GM19328 (cell line): ENCODE results near the gene RCAN1.
"Not testable (repeated sequence)": the region's sequence is repeated elsewhere in the genome, so short reads cannot be mapped to it uniquely, and the experiment has no call there.

Source experiments
- ATAC-seq: cut with Tn5 transposase; IDR thresholded peaks from one replicate; pipeline ENCODE4 v1.9.1; 2021; ENCODE audit warnings: mild to moderate bottlenecking, moderate library complexity; ENCODE audit not compliant: unreplicated experiment

Gene RCAN1

GRCh38 chr21:34520281-34520680 lies 94.6 kb downstream of the RCAN1 start:
- no peak for ATAC-seq

- no peak for ATAC-seq
These were observed 95.2 kb downstream of the RCAN1 start for GRCh38 chr21:34519694-34520093.

GRCh38 chr21:34519016-34519415 lies 95.9 kb downstream of the RCAN1 start:
- ATAC-seq: no peak

- ATAC-seq: no peak
These were observed 96.6 kb downstream of the RCAN1 start for GRCh38 chr21:34518301-34518700.

- ATAC-seq: no peak
These were observed 97.2 kb downstream of the RCAN1 start for GRCh38 chr21:34517491-34518245.

GRCh38 chr21:34517039-34517438 lies 97.9 kb downstream of the RCAN1 start:
- ATAC-seq: no peak

GRCh38 chr21:34514576-34515115 lies 100.3 kb downstream of the RCAN1 start:
- no peak for ATAC-seq

- no peak for ATAC-seq
These were observed 101.7 kb downstream of the RCAN1 start for GRCh38 chr21:34513129-34513675.

GRCh38 chr21:34511787-34512455 lies 103.0 kb downstream of the RCAN1 start, which contains the start of gene KCNE1:
Gene KCNE1, minus strand, starts transcription at chr21:34512210. Its CDS starts 62,576 bp downstream, at chr21:34449634.
- ATAC-seq: no peak

- ATAC-seq: no peak
These were observed 103.7 kb downstream of the RCAN1 start for GRCh38 chr21:34511181-34511580.

GRCh38 chr21:34510148-34511142 lies 104.5 kb downstream of the RCAN1 start:
- no peak for ATAC-seq

GRCh38 chr21:34509151-34509550 lies 105.8 kb downstream of the RCAN1 start:
- ATAC-seq: no peak

- ATAC-seq: no peak
These were observed 110.3 kb downstream of the RCAN1 start for GRCh38 chr21:34504595-34504994.

GRCh38 chr21:34502480-34503106 lies 112.3 kb downstream of the RCAN1 start:
- no peak for ATAC-seq

- no peak for ATAC-seq
These were observed 113.2 kb downstream of the RCAN1 start for GRCh38 chr21:34501716-34502115.

GRCh38 chr21:34500191-34500590 lies 114.7 kb downstream of the RCAN1 start:
- no peak for ATAC-seq

- ATAC-seq: no peak
These were observed 115.8 kb downstream of the RCAN1 start for GRCh38 chr21:34499116-34499515.

GRCh38 chr21:34498623-34499022 lies 116.3 kb downstream of the RCAN1 start:
- ATAC-seq: no peak

- not testable (repeated sequence) for ATAC-seq
These were observed 131.1 kb downstream of the RCAN1 start for GRCh38 chr21:34483854-34484253.

GRCh38 chr21:34483435-34483834 lies 131.5 kb downstream of the RCAN1 start:
- not testable (repeated sequence) for ATAC-seq
